ENCODE measurements around the gene GAPDHS.

The GAPDHS gene

GRCh38 chr19:35516310-35516709, 16.9 kb upstream of the GAPDHS start:
- no peak overlapping the region for H3K4me3 ChIP-seq (ENCODE audit: low read length)
- no peak for TF ChIP-seq CTCF (conservative IDR thresholded peaks at IDR 0.05; ENCODE audit: low read length)
- DNase-seq (ENCODE audit: low read depth): no peak

GRCh38 chr19:35517342-35517741, 15.9 kb upstream of the GAPDHS start:
- DNase-seq (ENCODE audit: low read depth): no peak
- TF ChIP-seq CTCF (conservative IDR thresholded peaks at IDR 0.05; ENCODE audit: low read length): no peak
- H3K4me3 ChIP-seq (ENCODE audit: low read length): no peak overlapping the region

GRCh38 chr19:35518313-35518712, 14.9 kb upstream of the GAPDHS start:
- TF ChIP-seq CTCF (conservative IDR thresholded peaks at IDR 0.05; ENCODE audit: low read length): no peak
- DNase-seq (ENCODE audit: low read depth): peak; percentile 98

GRCh38 chr19:35519291-35519690, 14.0 kb upstream of the GAPDHS start:
- H3K4me3 ChIP-seq (ENCODE audit: low read length): no peak overlapping the region

More at GRCh38 chr19:35518313-35518712, 14.9 kb upstream of the GAPDHS start:
- no peak overlapping the region for H3K4me3 ChIP-seq (ENCODE audit: low read length)

GRCh38 chr19:35521124-35521743, 12.0 kb upstream of the GAPDHS start:
- no peak overlapping the region for H3K4me3 ChIP-seq (ENCODE audit: low read length)
- no peak for DNase-seq (ENCODE audit: low read depth)
- no peak for TF ChIP-seq CTCF (conservative IDR thresholded peaks at IDR 0.05; ENCODE audit: low read length)

More at GRCh38 chr19:35519291-35519690, 14.0 kb upstream of the GAPDHS start:
- no peak for TF ChIP-seq CTCF (conservative IDR thresholded peaks at IDR 0.05; ENCODE audit: low read length)
- peak; percentile 48 for DNase-seq (ENCODE audit: low read depth)

GRCh38 chr19:35522745-35523327, 10.4 kb upstream of the GAPDHS start:
- no peak for DNase-seq (ENCODE audit: low read depth)
- no peak for TF ChIP-seq CTCF (conservative IDR thresholded peaks at IDR 0.05; ENCODE audit: low read length)
- H3K4me3 ChIP-seq (ENCODE audit: low read length): no peak overlapping the region

GRCh38 chr19:35524181-35524837, 8.9 kb upstream of the GAPDHS start:
- TF ChIP-seq CTCF (conservative IDR thresholded peaks at IDR 0.05; ENCODE audit: low read length): no peak
- no peak for DNase-seq (ENCODE audit: low read depth)
- no peak overlapping the region for H3K4me3 ChIP-seq (ENCODE audit: low read length)
